HG02610 (cell line): ENCODE results near the gene ATG16L2.
"Not testable (repeated sequence)": the region's sequence is repeated elsewhere in the genome, so short reads cannot be mapped to it uniquely, and the experiment has no call there.

Source experiments
- ATAC-seq: cut with Tn5 transposase; IDR thresholded peaks from one replicate; pipeline ENCODE4 v1.9.1; 2021; ENCODE audit warnings: mild to moderate bottlenecking, moderate library complexity; ENCODE audit not compliant: unreplicated experiment

The ATG16L2 gene

DNA sequence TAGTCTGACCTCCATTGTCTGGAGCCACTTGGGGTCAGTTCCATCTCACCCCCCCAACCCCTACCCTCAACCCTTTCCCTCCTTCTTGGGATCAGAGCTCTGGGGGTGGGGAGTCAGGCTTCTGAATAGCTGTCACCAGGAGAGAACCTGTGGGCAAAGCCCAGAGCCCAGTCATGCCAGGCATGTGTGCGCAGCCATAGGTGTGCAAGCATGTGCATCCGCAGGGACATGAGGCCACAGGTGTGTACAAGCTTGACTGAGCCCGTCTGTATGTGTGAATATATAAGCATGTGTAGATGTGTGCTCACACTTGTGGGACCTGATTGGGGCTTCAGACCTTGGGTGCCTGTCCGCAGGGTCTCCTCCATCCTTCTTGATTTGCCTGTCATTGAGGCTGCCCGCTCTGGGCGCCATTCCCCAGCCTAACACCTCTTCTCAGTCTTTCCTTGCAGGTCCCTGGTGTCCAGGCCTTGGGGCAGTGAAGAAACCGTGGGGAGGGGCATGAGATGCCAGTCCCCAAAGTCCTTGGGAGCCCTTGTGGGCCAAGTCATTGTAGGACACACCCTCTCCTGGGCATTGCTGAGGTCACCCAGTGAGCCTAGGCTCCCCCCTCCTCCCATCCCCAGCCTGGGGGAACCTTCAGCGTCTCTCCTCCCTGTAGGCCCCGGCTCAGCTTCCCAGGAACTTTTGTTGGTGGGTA is 9.0 kb downstream of the ATG16L2 start:
- no peak for ATAC-seq

DNA sequence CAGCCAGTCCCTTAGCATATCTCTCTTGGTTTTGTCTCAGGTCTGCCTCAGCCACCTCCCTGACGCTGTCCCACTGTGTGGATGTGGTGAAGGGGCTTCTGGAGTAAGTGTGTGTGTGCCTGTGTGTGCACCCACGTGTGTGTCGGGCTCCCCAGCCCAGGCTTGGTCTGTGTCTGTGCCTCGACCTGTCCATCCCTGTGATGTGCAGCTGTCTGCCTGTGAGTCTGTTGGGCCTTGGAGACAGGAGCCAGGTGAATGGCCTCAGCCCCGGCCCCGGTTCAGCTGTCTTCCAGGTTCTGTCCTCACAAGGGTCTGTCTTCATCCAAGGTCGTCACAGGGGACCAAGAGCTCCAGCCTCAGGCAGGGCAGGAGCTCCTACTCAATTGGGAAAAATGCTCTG is 9.8 kb downstream of the ATG16L2 start:
- ATAC-seq: no peak

DNA sequence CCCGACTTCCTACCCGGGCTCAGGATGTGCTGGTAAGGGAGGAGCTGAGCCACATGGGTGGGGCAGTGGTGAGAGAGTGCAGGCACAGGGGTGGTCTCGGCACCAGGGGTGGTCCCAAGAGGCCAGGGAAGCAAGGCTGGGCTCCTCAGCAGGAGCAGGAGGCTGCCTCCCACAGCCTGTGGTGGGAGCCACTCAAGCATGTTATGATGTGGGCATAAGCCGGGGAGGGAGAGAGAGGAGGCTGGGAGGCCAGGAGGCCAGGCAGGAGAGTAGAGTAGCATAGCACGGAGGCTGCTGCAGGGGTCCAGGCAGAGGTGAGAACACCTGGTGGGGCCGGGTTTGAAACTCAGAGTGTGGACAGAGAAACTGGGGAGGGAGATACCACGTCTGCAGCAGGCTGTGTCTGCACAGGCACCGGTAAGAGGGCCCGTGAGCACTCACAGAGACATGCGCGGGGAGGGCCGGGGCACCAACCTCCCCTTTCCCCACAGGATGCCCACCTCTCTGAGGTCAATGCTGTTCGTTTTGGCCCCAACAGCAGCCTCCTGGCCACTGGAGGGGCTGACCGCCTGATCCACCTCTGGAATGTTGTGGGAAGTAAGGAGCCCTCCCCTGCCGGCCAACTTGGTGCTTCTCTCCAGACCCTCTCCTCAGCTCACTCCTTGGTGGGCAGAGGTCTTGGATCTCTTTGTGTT is 10.7 kb downstream of the ATG16L2 start:
- no peak for ATAC-seq

DNA sequence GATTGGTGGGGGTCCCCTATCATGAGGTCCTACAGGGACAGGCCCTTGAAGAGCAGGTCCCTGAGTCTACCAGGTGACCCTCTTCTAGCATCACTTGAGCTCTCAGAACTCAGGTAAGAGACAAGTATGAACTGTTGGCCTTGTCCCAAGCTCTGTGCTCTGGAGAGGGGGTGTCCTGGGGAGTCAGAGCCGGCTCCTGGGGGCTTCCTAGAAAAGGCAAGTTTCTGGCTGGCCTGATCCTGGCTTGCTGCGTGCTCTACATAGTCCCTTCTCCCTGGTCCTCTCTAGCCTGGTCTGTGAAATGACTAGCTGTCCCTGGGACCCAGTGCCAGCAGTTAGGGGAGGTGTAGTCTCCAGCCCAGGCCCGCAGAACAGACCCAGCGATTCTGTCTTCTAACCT is 11.4 kb downstream of the ATG16L2 start:
- ATAC-seq: no peak

DNA sequence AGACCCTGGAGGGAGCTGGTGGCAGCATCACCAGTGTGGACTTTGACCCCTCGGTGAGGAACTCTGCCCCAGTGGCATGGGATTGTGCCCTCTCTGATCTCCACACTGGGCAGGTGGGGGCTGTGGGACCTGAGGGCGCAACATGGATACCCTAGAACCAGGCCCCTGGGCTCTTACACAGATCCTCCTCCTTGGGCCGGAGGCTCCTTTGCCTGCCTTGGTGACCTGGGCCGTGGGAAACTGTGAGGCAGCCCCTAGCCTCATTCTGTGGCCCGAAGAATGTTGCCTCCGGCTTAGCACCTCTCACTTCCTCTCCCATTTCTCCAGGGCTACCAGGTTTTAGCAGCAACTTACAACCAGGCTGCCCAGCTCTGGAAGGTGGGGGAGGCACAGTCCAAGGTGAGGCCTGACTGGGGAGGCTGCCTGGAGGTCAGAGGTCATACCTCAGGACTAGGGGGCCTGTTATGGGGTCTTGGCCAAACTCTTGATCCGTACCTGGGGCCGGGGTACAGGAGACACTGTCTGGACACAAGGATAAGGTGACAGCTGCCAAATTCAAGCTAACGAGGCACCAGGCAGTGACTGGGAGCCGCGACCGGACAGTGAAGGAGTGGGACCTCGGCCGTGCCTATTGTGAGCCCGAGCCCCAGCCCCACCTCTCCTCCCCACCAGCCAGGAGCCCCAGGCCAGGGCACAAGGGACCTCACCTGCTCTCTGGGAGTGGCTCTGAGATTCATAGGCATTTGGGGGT is 12.2 kb downstream of the ATG16L2 start:
- no peak for ATAC-seq

DNA sequence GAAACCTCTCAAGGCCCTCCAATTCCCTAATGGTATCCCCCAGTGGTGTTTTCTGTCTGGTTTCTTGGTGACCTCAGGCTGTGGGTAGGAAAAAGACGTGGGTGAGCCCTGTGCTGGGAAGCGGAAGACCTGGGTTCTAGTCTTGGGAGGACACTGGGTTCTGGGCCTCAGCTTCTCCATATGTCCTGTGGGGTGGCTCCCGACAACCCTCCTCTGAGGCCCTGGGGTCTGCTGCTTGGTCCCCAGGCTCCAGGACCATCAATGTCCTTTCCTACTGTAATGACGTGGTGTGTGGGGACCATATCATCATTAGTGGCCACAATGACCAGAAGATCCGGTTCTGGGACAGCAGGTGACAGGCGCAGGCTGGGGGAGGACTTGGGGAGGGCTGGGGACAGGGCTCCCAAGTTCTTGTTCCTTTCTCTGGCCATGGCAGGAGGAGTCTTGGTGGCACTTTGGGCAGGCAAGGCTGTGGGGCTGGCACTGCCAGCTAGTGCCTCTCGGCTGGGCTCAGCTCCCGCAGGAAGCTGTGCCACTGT is 12.8 kb downstream of the ATG16L2 start:
- no peak for ATAC-seq

DNA sequence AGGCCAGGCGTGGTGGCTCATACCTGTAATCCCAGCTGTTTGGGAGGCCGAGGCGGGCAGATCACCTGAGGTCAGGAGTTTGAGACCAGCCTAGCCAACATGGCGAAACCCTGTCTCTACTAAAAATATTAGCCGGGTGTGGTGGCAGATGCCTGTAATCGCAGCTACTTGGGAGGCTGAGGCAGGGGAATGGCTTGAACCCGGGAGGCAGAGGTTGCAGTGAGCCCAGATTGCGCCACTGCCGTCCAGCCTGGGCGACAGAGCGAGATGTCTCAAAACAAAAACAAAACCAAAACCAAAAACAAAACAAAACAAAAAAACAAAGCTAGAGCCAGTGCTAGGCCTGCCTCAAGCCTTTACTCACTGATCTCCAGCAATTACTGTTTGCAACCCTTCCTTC is 13.4 kb downstream of the ATG16L2 start:
- not testable (repeated sequence) for ATAC-seq

DNA sequence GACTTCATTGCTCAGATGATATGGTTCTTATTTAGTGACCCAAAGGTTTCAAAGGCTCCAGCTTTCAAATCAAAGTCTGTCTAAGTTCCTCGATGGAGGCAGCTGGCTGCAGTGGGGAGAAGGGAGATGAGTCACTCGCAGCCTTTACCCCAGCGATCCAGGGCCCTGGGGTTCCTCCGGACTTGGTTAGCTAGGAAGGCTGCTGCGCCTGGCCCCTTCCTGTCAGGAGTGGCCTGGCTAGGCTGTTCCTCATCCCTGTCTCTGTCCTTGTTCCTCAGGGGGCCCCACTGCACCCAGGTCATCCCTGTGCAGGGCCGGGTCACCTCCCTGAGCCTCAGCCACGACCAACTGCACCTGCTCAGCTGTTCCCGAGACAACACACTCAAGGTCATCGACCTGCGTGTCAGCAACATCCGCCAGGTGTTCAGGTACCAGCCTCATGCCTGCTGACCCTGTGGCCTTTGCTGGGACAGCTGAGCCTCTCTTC is 13.9 kb downstream of the ATG16L2 start:
- no peak for ATAC-seq

DNA sequence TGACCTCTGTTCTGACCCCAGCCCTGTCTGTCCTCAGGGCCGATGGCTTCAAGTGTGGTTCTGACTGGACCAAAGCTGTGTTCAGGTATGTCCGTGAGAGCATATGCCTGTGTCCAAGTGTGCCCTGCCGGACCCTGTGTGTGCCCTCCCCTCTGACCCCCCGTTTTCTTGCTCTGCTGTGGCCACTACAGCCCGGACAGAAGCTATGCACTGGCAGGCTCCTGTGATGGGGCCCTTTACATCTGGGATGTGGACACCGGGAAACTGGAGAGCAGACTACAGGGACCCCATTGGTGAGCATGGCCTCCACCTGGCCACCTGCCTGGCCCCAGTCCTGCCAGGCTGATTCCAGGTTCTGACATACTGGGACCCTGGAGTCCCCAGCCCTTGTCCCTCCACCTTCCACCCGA is 14.5 kb downstream of the ATG16L2 start:
- no peak for ATAC-seq

DNA sequence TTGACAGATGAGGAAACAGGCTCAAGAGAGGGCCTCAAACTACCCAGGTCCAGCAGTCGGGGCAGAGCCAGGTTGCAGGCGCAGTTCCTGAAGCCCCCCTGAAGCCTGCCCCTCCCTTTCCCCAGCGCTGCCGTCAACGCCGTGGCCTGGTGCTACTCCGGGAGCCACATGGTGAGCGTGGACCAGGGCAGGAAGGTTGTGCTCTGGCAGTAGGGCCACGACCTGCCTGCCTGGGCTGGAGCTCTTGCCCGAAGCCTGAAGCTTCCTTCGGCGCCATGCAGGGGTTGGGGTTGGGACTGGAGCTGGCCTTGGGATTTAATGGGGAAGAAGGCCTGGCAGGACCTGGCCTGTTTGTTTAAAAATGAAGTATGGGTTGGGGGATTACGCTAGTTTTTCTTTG is 15.0 kb downstream of the ATG16L2 start:
- no peak for ATAC-seq

DNA sequence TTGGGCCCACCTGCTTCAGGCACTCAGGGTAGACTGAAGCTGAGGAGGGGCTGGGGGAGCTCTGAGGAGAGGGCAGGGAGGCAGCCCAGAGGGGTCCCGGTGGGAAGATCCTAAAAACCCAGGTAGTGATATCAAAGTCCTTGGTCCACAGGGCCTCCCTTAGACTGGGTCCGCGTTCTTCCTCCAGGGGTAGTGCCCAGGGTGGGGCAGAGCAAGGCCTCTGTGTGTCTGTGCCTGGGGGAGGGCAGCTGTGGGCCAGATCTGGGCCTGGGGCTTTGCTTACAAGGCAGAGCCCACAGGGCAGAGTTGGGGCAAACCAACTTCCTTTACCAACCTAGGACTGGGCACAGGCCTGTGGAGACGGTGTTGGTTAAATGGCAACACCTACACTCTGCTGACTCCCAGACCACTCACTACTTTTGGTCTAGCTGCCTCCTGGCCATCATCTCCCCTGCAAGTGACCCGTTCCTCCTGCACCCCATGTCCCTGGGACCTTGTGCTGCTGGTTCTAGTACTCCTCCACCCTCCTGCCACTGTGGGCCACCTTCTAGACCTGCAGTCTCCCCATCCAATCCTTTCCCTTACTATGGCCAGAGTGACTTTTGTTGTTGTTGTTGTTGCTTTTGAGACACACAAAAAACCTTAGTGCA is 15.8 kb downstream of the ATG16L2 start:
- ATAC-seq: no peak

DNA sequence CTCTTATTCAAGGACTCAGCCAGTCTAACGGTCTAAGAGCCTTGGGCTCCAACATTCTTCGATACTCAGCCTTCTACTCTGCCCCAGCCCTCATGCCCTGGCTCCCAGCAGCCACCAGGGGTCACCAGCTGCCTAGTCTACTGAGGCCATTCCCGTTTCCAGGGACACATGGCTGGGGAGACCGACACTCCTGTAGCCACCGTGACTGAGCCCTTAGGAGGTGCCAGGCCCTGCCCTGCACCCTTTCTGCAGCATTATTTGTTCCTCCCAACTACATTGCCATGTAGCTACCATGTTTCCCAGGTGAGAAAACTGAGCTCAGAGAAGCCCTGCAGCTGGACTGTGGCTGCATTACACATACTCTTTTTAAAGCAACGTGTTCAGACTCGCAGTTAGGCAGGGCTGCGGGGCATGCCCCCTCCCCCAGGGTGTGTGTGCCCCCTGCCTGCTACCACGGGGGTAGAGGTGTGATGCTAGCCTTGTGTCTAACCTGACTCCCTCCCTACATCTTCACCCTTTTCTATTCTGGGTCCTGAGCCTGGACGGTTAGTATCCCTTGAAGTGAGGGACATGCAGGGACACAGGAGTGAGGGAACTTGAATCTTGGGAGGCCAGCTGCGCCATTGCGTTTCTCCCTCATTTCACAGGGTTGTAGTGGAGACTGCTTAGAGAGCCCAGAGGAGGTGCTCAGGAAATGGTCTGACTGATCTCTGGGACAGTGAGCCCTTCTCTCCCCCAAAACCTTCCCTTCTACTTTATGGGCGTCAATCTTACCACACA is 17.5 kb downstream of the ATG16L2 start:
- peak; percentile 44 for ATAC-seq

DNA sequence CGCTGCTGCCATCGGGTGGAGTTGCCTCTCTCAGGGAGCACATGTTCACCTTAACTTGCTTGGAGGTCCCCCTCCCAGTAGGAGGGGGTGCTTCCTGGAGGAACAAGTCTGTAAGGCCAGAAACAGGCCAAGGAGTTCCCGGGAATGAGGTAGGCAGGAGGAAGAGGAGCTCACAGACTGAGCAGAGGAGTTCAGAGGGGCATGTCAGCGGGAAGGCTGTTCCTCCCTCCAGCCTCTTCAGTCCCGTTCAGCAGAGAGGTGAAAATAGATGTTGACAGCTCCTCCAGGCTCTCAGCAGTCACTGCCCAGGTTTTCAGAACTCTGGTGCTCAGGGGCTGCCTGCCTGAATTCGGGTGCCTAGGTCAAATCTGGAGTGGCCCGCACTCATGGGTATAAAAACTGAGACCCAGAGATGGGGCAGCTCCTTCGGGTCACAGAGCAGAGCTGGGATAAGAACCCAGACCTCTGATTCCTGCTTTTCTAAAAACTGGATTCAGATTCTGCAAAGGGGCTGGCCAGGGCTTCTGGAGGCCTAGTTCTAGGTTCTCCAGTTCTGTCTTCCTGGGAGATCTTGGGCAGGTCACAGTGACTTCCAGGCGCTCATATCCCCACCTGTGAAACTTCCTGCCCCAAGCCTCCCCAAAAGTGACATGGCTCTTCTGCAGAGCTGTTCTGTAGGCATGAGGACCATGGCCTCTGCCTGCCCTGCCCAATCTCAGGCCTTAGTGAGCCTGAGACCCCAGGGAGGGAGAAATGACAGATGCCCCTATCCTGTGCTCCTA is 18.3 kb downstream of the ATG16L2 start:
- ATAC-seq: no peak

DNA sequence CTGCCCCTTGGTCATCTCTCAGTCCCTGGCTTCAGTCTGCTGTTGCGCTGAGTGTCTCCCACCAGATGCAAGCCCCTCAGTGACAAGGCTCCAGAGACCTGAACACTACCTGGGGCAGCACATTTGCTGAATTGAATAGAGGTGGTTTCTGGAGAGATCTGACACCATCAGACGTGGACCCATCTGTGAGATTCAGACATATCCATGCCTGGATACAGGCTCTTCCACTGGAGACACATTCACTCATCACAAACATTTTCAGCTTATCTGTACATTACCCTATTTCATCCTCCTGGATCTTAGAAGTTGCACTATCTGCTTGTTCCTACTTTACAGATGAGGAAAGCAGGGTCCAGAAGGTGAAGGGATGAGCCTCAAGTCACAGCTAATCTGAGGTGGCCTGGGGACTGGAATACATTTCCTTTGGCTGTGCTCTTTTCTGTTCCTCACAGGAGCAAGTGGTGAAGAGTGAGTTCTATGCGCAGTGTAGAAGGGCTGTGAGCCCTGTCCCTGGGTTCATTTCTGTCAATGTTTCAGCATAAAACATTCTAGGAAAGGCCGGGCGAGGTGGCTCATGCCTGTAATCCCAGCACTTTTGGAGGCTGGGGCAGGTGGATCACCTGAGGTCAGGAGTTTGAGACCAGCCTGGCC is 19.0 kb downstream of the ATG16L2 start:
- no peak for ATAC-seq

DNA sequence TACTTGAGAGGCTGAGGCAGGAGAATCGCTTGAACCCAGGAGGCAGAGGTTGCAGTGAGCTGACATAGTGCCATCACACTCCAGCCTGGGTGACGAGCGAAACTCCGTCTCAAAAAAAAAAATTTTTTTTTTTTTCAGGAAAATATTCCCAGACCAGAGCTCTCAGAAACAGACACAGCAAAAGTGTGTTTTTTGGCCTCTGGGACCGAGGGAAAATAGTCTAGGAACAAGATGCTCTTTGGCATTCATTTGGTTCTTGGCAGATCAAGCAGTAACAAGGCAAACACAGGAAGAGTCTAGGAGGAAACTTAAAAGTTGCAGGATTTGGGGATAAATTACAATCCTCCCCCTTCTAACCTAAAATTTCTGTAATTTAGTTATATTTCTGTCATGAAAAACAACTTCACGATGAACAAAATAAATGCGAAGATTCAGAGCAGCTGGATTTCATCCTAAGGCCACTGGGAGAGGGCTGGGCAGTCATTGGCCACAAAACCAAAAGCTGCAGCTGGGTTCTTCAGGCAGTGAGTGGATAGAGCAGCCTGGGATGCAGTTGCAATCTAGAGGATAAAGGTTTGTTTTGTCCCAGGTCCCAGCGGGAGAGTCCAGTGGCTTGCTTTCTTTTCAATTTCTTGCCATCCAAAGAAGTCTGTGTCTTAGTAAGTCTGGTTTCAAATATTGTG is 19.7 kb downstream of the ATG16L2 start:
- no peak for ATAC-seq

DNA sequence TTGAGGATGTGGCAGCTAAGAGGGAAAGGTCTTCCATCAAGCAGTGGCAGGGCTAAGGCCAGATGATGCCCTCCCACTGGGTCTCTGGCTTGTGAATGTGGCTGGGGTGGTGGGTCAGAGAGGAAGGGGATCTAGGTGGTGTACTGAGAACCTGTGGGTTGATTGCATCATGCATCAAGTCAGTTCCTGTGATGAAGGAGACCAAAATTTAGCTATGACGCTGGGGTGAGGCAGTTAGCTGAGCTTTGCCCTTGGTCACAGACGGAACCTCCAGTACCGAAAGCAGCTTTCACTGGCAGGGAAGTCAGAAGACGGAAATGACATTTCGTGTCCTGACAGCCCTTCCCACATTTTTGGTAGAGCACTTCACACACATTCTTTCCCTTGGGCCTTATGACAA is 20.7 kb downstream of the ATG16L2 start:
- no peak for ATAC-seq

DNA sequence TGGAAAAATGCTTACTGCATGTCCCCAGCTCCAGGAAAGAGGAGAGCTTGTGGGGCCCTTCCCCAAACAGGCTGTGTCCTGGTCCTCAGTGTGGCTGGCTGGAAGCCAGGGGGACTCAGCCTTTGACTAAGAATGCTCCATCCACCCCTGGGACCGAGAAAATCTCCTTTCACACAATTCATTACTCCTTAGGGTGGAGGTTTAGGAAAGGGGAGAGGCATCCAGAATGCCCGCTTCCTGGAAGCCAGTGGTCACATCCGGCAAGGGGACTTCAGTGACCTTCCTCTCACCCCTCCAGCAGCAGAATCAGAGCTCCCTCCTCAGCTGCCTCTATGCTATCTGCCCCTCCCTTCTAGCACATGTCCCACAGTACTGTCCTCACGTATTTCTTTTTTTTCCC is 21.9 kb downstream of the ATG16L2 start:
- no peak for ATAC-seq

DNA sequence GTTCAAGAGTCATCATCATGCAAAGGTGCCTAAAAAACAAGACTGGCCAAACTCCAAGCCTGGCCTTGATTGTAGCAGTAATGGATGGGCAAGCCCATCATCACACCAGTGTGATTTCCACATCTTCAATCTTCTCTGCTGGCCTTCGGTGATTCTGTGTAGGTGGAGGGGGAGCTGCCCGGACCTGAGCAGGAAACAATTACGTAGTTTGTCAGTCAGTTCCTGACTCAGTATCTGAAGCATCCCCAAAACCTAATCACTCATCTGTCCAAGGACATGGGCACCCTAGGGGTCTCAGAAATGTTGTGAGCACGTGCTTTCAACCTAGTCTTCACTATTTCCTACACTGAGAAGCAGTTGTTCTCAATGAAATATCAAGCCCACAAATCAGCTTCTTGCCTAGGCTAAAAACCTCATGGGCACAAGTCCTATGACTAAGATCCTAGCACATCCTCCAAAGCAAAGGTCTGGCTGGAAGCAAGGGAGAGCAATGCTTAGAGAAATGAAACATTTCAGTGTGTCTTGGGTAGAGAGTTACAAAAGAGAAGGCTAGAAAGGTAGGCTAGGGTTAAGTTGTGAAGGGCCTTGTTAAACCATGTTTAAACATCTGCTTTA is 24.6 kb downstream of the ATG16L2 start:
- ATAC-seq: no peak
